Upper lobe of left lung (tissue), 6 donors: Measurements from ENCODE around the gene SPSB4. TPM values are rescaled to one million over a fixed set of nuclear protein-coding genes. Genes with fewer than 3 reads are reported as not detected.

Source experiments
- ATAC-seq, 2 donors: fragments of 200-7000 bp; cut with Tn5 transposase; one replicate each; pipeline ENCODE4 v1.9.1; 2022; ENCODE audit warnings: mild to moderate bottlenecking in 2 of 2, moderate library complexity in 2 of 2; ENCODE audit not compliant: low FRiP score in 2 of 2
- DNase-seq, 2 donors: peaks; one replicate each; pipeline ENCODE4 v3.0.0-alpha.2; 2019 to 2020
- H3K27ac ChIP-seq, 4 donors: fragments of 200-600 bp; sonication (generic); one replicate each; pipeline ENCODE4 v1.5.1; 2016 to 2019
- H3K27me3 ChIP-seq, 4 donors: fragments of 200-600 bp; sonication (generic); one replicate each; pipeline ENCODE4 v1.5.1; 2017 to 2019
- H3K36me3 ChIP-seq, 4 donors: fragments of 200-600 bp; sonication (generic); one replicate each; pipeline ENCODE4 v1.5.1; 2016 to 2019
- H3K4me1 ChIP-seq, 4 donors: fragments of 200-600 bp; sonication (generic); one replicate each; pipeline ENCODE4 v1.5.1; 2018 to 2019
- H3K4me3 ChIP-seq, 4 donors: fragments of 200-600 bp; sonication (generic); one replicate each; pipeline ENCODE4 v1.5.1; 2017 to 2019; ENCODE audit warnings: mild to moderate bottlenecking in 2 of 4, moderate library complexity in 1 of 4
- H3K9me3 ChIP-seq, 4 donors: fragments of 200-600 bp; sonication (generic); one replicate each; pipeline ENCODE4 v1.5.1; 2018 to 2019
- EP300 ChIP-seq, 4 donors: sonication (generic); formaldehyde crosslinking; IDR thresholded peaks; one replicate each; pipeline ENCODE4 v1.5.1; 2017; ENCODE audit warnings: antibody characterized with exemption in 4 of 4, control low read depth in 2 of 4
- POLR2A ChIP-seq, 4 donors: fragments of 450-650 bp; IDR thresholded peaks; one replicate each; pipeline ENCODE4 v1.5.1; 2016 to 2017; ENCODE audit warnings: antibody characterized with exemption in 4 of 4, mild to moderate bottlenecking in 2 of 4
- POLR2AphosphoS5 ChIP-seq, 2 donors: sonication (generic); formaldehyde crosslinking; IDR thresholded peaks; one replicate each; pipeline ENCODE4 v1.5.1; 2017; ENCODE audit warnings: antibody characterized with exemption in 2 of 2
- WGBS, 2 donors: methylation state at CpG; one replicate each; pipeline ENCODE4 v1.1.5; 2017 to 2018; 5-methylcytosine and 5-hydroxymethylcytosine counted together
- total RNA-seq, 6 donors: library from RNA; depleted of rRNA in 4 of 6; stranded (reverse); fragments of >200 nt in 4 of 6; gene quantifications; one replicate each; pipeline versions ENCODE4 v1.1.0 to v1.2.1, GENCODE V29; 2016 to 2021
- TF ChIP-seq, protein P1 (sequence below), 6 experiments: fragments of 450-650 bp in 4 of 6; fragments of 200-600 bp in 2 of 6; sonication (generic) in 2 of 6; IDR thresholded peaks; one replicate each; pipeline ENCODE4 v1.5.1; 2016 to 2019; ENCODE audit warnings: antibody characterized with exemption in 6 of 6
- donor health status: DM: no; HTN: no; CAD: no; lungs with moderate emphysema.
- donor health status: DM: no; HTN: yes; CAD: no; lungs with severe emphysema.

Gene SPSB4
- total RNA-seq, 6 donors from 2014 or later = 0.29 to 4.2 (median 1.1) TPM; not detected in 1

DNA sequence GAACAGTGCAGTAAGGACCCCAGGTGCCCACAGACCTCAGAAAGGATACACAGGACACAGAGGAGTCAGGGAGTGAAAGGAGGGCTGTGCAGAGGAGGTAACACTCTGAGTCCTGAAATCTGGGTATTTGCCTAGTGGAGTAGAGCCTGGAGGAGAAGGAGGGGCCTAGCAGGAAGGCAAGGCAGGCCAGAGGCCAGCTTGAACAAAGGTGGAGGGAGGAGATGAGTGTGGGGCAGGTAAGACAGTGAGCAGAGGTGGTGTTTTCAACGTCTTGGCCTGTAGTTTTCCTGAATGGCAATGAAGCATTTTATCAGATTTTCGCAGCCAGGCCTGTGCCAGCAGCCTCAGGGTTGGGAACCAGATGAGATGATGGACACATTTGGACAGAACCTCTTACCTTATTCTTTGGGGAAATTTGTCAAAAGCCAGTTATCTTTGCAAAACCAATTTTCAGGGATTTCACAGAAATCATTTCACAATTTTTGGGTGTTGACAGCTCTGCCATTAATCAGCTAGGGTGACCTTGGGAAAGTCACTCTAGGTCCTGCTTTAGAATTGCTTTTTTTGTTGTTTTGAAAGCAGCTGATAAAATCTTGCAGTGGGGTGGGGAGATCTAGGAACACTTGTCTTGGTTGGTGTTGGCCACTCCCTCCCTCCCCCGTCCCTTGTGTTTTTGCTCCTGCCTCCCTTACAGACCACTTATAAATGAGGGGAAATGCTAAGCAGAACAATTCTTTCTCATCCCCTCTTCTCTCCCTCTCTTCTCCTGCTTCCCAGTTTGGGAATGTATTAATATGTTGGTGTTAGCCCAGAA lies 38.4 kb downstream of the SPSB4 start:
- Histone ChIP-seq H3K27me3 (no peaks in the 10 kb centered on the region), H3K36me3 (no peaks in the 10 kb centered on the region), H3K4me1 (no peaks in the 10 kb centered on the region), H3K4me3 (no peak overlapping the region), H3K27ac (no peak overlapping the region), H3K9me3 (no peaks in the 10 kb centered on the region)
- TF ChIP-seq POLR2A (IDR thresholded peaks at IDR 0.05) (no peak), EP300 (IDR thresholded peaks at IDR 0.05) (no peak), POLR2AphosphoS5 (IDR thresholded peaks at IDR 0.05) (no peak)
- TF ChIP-seq, protein P1, sequence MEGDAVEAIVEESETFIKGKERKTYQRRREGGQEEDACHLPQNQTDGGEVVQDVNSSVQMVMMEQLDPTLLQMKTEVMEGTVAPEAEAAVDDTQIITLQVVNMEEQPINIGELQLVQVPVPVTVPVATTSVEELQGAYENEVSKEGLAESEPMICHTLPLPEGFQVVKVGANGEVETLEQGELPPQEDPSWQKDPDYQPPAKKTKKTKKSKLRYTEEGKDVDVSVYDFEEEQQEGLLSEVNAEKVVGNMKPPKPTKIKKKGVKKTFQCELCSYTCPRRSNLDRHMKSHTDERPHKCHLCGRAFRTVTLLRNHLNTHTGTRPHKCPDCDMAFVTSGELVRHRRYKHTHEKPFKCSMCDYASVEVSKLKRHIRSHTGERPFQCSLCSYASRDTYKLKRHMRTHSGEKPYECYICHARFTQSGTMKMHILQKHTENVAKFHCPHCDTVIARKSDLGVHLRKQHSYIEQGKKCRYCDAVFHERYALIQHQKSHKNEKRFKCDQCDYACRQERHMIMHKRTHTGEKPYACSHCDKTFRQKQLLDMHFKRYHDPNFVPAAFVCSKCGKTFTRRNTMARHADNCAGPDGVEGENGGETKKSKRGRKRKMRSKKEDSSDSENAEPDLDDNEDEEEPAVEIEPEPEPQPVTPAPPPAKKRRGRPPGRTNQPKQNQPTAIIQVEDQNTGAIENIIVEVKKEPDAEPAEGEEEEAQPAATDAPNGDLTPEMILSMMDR (IDR thresholded peaks at IDR 0.05) = no peak
- ATAC-seq = no peak
- DNase-seq = no peak
- 80 to 82% methylated on average over 3 of the region's 3 CpGs for WGBS, 2 donors

DNA sequence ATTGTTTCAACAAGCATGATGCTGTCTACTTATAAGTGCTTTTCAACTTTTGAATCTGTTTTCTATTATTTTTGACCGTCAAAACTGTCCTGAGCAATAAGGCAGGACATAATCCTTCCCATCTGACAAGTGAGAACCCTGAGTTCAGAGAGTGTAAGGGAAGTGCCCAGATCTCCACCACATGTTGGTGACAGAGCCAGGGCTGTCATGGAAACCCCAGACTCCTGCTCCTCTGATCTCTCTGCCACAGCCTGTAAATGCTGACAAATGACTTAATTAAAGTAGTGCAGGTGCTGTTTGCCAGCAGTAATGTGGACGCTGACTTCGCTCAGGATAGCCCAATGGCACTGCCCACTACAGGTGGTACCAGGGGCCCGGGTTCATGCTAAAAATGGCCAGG lies 40.3 kb downstream of the SPSB4 start:
- Histone ChIP-seq H3K27ac (no peak overlapping the region), H3K4me1 (no peaks in the 10 kb centered on the region), H3K9me3 (no peaks in the 10 kb centered on the region), H3K4me3 (no peak overlapping the region), H3K27me3 (no peaks in the 10 kb centered on the region), H3K36me3 (no peaks in the 10 kb centered on the region)
- TF ChIP-seq EP300 (IDR thresholded peaks at IDR 0.05) (no peak), POLR2A (IDR thresholded peaks at IDR 0.05) (no peak), POLR2AphosphoS5 (IDR thresholded peaks at IDR 0.05) (no peak)
- TF ChIP-seq, protein P1 (IDR thresholded peaks at IDR 0.05) = no peak
- DNase-seq (no peak), ATAC-seq (no peak)
- WGBS, 2 donors = 82 to 83% methylated on average over 4 of the region's 4 CpGs

DNA sequence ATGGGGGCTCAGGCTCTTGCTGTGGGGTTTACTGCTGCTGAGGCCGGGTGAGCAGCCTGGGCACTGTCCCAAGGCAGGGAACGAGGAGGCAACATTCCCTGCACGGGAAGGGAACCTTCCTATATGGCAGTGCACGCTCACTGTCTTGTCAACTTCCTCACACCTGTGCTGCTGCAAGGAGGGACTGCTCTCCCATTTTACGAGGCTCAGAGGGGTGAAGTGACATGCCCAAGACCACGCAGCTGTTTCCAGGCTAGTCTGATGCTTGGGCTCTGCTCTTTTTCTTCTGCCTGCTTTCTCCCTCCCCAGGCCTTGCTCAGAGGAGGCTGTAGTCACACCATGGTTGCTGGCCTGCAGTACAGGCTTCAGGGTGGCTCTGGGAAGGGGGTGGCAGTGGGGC lies 41.5 kb downstream of the SPSB4 start:
- TF ChIP-seq POLR2A (IDR thresholded peaks at IDR 0.05) (no peak), POLR2AphosphoS5 (IDR thresholded peaks at IDR 0.05) (no peak), EP300 (IDR thresholded peaks at IDR 0.05) (no peak)
- TF ChIP-seq, protein P1 (IDR thresholded peaks at IDR 0.05) = no peak
- 69 to 100% methylated on average over 1 to 6 of the region's 6 CpGs for WGBS, 2 donors
- DNase-seq (no peak), ATAC-seq (no peak)
- Histone ChIP-seq H3K9me3 (no peaks in the 10 kb centered on the region), H3K27me3 (no peaks in the 10 kb centered on the region), H3K36me3 (no peaks in the 10 kb centered on the region), H3K4me3 (no peak overlapping the region), H3K27ac (no peak overlapping the region), H3K4me1 (no peaks in the 10 kb centered on the region)

DNA sequence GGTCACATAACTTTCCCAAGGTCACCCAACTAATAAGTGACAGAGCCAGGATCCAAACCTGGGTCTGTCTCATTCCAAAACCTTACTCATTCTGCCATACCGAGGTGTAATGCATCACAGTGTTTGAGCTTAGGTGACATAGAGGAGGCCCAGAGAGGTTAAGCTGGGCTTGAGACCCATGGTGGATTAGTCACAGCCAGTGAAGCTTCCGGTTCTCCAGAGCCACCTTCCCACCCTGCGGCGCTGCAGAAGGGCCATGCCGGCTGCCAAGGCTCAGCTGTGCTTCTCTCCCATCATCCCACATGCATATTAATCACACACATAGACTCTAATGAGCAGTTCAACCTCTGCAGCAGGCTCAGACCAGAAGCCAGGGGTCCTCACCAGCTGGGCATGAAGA lies 42.2 kb downstream of the SPSB4 start:
- Histone ChIP-seq H3K4me3 (no peak overlapping the region), H3K9me3 (no peaks in the 10 kb centered on the region), H3K4me1 (no peaks in the 10 kb centered on the region), H3K27ac (no peak overlapping the region), H3K36me3 (no peaks in the 10 kb centered on the region), H3K27me3 (no peaks in the 10 kb centered on the region)
- TF ChIP-seq EP300 (IDR thresholded peaks at IDR 0.05) = no peak
- no peak for TF ChIP-seq POLR2AphosphoS5 (IDR thresholded peaks at IDR 0.05)
- no peak for TF ChIP-seq POLR2A (IDR thresholded peaks at IDR 0.05)
- TF ChIP-seq, protein P1 (IDR thresholded peaks at IDR 0.05) = no peak
- 73% methylated on average over 5 of the region's 5 CpGs; no CpG with 5 or more reads in 1 of the 2 donors for WGBS, 2 donors
- DNase-seq = no peak
- ATAC-seq = peak in 1 of 2 donors; percentile 34
